HG03066 (cell line): Measurements from ENCODE around the gene TBC1D1.
"Not testable (repeated sequence)": the region's sequence is repeated elsewhere in the genome, so short reads cannot be mapped to it uniquely, and the experiment has no call there.

Source experiments
- ATAC-seq: cut with Tn5 transposase; IDR thresholded peaks from one replicate; pipeline ENCODE4 v1.9.1; 2021; ENCODE audit warnings: low read depth; ENCODE audit not compliant: unreplicated experiment

Gene TBC1D1

DNA sequence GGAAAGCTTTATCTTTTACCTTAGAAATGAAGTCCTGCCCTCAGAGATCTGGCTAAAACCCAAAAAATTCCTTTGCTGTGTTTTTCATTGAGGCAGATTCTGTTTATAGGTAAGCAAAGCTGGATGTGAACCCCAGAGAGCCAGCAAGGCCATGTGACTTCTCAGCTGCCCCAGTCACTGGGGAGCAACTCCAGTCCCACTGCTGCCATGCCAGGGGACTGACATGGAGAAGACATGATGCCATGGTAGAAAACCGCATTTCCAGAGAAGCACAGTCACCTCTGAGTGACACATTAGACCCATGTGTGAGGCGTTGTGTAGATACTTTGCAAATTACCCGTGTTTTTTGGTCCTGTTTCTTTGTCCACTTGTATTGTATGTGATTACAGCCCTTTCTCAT, 114.8 kb downstream of the TBC1D1 start:
- ATAC-seq: no peak

DNA sequence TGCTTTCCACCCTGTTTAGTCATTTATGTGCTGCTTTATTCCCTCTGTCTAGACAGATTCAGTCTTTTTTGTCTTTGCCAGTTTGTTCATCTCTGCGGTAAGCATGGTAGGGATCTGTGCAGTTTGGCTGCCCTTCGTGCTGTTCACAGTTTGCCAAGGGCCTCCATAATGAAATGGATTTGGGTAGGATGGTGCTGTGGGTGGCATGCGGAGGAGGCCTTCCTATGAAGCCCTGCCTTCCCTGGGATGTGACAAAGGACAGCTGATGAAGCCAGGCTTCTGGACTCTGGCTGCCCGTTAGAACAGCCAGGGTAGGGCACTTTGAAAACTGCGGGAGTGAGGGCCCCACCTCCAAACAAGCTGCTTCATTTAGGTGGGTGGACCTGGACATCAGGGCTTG, 116.8 kb downstream of the TBC1D1 start:
- ATAC-seq: no peak

DNA sequence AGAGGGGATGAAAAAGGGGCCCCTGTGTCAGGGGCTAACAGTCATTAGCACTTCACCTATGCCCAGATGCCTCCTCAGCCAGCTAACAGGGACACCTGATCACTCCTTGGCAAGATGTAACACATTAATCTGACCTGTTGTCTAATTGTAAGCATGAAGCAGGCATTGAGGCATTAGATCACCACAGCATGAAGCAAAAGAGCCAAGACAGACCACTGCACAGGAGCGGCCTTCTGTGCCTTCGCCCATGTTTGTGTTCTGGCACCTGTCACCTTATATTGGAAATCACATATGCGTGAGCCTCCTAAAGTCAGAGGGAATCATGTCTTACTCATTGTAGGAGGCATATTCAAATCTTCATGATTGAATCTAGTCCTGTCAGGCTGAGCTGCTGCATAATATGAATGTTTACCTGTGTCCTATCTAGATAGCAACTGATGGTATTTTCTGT, 117.7 kb downstream of the TBC1D1 start:
- no peak for ATAC-seq

DNA sequence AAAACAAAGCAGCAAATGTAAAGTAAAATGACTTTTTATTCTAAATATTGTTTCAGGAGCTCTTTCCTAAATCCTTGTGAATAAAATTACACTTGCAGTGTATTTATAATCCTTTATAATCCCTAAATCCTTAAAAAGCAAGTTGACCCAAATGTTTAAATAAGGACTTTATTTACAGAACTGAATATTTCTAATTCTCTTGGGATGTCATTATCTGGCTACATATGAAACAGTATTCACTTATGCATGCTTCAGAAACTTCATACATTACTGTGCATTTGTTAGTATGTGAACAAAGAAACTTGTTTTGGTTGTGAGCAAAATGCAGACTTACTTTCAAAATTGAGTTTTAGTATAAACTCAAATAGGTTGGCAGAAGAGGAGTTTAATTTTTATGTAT, 118.5 kb downstream of the TBC1D1 start:
- no peak for ATAC-seq

DNA sequence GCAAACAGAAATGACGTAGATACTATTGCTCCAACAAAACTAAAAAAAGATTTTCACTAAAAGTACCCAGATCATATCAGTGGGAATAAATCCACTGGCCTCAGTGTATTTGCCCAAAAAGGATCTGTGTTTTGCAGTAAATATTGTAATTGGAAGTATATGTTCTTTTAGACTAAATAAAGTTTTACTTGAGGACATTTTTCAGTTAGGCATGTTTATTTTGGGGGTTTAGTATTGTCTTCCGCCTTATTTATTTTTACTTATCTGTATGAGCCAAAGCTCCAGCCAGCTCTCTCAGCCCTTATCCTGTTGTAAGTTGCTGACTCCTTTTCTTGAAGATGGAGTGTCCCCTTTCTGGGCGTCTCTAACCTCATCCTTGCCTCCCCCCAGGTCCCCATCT, 119.1 kb downstream of the TBC1D1 start:
- no peak for ATAC-seq

DNA sequence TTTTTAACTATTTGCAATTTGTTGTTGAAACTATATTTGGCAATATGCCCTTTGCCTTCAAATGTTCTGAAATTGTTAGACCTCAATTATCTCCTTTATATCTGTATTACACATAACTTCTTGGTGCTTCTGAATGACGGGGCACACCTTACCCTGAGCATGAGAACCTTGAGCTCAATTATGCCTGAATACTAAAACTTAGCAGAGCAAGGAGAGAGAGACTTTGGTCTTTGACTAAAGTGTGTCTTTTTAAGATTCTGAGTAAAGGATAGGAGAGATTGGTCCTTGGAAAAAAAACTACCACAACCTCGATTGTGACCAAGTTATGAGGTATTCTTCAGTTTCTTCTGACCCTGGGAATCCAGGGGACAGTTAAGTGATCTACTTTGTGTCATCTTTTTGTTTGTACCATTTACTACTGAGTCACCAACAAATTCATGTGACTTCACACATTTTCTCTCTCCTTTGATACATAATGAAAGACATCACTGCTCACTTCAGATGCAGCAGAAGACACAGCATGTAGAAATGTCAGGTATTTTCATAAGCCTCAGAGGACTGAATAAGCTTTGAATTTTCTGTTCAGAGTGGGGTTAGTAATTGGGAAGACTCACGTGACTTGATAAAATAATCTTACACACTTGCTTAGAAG, 120.8 kb downstream of the TBC1D1 start:
- ATAC-seq: no peak

DNA sequence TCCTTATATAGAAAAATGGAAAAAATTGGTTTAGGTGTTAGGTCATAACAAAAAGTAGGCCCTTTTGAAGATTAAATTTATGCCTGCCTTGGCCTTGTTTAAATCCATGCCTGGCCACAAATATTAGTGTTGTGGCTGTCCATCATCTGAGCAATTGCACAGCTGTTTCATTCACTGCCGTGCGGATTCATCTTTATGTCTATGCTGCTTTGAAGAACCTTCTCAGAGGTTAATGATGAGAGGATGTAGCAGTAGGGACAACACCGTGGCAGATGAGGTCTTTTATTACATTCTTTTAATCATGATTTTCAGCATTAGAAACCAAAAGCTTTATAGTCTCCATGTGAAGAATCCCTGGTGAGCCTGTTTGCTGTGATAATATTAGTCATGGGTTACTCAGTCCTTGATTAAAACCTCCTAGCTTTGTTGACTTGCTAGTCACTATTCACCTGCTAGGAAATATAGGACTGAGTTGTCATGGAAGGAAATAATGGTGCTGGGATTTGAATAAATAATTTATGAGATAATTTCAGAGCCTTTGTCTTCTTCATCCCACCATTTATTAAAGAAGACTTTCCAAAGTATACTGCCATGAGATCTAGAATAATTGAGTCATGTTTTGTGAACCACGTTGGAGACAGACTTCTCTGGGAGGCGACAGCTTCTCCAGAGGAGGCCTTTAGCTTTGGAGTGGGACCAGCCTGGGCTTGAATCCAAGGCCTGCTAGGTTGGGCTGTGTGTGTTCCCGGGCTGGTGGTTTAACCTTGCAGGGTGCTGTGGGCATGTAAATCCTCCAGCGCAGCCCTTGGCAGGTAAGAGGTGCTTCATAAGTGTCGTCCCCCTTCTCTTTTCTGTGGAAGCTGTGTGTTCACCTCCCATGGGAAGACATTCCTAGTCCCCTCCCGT, 122.8 kb downstream of the TBC1D1 start:
- ATAC-seq: no peak

DNA sequence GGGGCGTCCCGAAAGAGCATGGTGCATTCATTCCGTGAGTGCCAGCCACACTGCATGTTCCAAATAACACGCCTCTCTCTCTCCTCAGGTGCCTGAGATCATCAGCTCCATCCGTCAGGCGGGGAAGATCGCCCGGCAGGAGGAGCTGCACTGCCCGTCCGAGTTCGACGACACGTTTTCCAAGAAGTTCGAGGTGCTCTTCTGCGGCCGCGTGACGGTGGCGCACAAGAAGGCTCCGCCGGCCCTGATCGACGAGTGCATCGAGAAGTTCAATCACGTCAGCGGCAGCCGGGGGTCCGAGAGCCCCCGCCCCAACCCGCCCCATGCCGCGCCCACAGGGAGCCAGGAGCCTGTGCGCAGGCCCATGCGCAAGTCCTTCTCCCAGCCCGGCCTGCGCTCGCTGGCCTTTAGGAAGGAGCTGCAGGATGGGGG, 123.6 kb downstream of the TBC1D1 start:
- ATAC-seq: no peak

DNA sequence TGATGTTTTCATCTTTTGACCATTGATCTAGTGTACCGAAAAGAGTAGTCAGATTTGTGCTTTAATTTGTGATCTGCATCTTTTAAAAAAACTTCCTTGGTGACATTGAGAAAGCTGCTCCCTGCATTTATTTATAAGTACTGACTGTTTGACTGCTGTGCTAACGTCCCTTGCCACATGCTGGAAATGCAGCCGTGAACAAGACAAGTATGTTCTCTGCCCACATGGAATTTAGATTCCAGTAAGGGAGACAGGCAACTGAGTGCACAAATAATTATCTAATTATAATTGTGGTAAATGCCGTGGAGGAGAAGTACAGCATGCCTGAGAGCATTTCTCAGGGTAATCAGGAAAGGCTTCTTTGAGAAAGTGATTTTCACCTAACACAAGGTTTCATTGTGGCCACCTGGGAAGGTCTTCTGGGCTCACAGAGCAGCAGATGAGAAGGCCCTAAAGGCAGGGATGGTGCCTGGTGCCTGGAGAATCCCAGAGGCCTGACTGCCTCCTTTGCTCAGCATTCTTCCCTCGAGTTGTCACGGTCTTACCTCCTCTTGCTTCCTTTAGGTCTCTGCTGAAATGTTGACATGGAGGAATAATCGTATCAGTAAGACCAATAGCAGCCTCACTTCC, 125.1 kb downstream of the TBC1D1 start:
- no peak for ATAC-seq

DNA sequence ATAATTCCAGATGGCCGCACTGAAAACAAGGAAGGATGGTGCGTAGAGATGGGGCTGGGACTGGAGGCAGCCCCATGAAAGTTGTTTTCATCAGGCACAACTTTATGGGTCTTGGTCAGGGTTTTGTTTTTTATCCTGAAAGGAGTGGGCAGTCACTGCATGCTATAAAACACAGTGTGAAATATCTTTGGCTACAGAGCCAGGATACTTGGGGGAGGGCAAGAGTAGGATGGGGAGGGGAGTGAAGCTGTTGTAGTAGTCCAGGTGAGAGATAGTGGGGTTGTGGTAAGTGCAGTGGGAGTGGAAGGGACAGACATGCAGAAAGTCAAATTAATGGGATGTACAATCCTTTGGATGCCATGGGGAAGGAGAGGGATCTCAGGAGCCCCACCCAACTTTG, 125.8 kb downstream of the TBC1D1 start:
- no peak for ATAC-seq

DNA sequence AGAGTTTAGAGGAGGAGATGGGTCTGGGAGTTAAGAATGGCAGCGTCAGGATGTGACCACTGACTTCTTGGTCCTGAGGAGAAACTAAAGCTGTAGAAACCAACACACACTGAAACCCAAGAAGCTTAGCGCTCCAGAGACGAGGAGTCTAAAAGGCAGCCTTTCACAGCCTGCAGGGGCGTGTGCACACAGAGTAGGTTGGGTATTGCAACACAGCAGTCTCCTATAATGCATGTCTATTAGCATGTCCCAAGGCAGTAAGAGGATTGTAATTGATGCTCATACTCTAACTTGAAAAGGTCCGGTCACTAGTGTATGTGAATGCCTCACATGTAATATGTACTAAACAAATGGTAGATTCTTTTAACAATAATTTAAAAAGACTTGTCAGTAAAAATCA, 126.7 kb downstream of the TBC1D1 start:
- no peak for ATAC-seq

DNA sequence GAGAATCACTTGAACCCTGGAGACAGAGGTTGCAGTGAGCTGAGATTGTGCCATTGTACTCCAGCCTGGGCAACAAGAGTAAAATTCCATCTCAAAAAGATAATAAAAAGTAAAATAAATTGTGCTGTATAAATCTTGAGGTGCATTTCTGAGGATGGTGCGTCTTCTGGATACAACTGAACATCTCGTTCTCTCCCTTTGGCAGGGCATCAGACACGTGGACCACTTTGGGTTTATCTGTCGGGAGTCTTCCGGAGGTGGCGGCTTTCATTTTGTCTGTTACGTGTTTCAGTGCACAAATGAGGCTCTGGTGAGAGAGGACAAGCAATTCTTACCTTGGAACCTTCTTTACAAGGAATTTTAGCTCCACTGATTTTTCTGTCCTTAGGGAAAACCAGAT, 129.5 kb downstream of the TBC1D1 start:
- no peak for ATAC-seq

DNA sequence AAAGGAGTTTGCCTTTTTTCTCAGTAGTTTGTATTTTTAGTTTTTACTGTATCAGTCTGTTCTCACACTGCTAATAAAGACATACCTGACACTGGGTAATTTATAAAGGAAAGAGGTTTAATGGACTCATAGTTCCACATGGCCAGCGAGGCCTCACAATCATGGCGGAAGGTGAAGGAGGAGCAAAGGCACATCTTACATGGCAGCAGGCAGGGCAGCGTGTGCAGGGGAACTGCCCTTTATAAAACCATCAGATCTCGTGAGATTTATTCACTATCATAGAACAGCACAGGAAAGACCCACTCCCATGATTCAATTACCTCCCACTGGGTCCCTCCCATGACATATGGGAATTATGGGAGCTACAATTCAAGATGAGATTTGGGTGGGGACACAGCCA, 130.1 kb downstream of the TBC1D1 start:
- ATAC-seq: not testable (repeated sequence)

DNA sequence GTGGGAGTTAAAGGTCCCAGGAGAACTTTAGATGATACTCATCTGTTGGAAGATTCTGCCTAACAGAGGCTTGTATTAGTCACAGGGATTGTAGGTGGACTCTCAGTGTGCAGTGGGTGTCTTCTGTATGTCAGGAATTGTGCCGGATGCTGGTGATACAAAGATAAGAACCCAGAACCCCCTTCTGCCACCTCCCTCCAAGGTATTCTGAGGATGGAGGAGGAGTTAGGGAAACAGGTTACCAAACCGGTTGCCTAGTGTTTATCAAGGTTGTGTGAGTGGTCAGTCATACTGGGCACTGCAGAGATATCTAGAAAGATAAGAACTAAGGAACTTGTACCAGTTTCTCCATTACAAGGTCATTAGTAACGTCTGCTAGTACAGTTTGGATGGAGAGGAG, 130.9 kb downstream of the TBC1D1 start:
- no peak for ATAC-seq

DNA sequence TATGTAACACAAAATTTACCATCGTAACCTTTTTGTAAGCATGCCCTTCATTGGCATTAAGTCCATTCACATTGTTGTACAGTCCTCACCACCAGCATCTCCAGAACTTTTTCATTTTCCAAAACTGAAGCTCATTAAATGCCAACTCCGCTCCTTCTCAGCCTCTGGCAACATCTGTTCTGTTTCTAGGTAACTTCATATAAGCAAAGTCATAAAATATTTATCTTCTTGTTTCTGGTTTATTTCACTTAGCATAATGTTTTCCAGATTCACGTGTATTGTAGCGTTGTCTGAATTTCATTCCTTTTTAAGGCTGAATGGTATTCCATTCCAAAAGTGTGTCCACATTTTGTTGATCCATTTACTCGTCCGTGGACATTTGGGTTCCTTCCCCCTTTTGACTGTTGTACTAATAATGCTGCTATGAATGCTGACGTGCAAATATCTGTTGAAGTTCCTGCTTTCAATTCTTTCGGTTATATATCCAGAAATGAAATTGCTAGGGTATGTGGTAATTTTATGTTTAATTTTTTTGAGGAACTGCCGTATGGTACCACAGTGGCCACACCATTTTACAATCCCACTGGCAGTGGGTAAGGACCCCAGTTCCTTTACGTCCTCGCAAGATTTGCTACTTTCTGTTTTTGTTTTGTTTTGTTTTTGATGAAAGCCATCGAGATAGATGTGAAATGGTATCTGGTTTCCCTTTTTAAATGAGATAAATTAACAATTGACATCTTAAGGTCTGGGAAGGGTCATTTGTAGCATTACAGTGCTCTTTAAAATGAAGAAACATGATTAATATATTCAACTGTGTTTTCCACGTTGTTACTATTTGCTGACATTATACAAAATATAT, 132.7 kb downstream of the TBC1D1 start:
- ATAC-seq: no peak

DNA sequence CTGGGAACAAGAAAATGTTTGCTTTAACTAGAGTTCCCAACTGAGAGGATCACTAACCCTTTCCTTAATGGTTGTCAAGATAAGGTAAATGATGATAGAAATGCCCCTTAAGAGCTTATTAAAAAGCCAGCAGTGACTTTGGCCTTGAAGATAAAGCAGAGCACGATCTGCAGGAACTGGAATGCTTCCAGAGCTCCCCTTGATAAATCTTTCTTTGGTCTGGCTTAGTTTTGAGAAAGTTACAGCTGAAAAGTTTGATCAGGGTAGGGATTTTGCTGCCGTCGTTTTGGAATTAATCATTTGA, 133.3 kb downstream of the TBC1D1 start:
- no peak for ATAC-seq

DNA sequence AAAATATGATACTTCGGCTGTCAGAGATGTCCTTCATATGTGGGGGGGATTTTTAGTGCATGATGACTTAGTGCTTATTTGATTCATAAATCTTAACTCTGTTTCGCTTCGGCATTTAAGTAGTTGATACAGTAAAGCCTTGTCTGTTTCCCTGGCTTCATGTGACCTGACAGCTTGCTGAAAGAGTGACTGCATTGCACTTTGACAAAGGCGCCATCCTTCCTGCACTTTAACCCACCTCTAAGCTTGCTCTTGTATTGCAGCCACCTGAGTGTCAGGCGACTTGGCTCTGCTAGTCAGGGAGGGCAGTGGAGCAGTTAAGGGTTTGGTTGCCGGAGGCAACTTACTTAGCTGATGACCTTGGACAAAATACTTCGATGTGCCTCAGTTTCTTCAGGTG, 134.8 kb downstream of the TBC1D1 start:
- ATAC-seq: no peak

DNA sequence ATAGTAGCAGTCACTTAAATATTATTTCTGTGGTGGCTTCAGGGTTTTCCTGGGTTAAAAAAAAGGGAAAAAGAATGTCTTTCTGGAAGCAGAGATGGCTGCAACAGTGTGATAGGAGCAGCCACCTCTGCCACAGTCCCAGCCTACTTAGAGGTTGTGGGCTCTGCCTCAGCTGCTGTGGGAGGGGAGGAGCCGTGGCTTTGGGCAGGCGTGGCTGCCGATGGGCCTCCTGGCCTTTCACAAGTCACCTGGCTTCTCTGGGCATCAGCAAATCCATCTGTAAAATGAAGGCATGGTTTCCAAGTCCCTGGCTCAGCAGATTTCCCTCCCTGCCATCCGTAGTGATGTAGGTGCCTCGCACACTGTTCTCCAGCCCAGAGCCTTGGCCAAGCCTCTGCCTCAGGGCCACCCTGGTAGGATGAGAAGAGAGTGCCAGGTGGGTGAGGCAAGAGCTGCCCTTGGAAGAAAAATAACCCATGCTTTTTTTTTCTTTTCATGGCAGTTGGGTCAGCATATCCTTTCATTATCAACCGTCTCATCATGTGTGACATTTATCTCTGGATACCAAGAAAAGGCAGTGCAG, 135.4 kb downstream of the TBC1D1 start:
- no peak for ATAC-seq

DNA sequence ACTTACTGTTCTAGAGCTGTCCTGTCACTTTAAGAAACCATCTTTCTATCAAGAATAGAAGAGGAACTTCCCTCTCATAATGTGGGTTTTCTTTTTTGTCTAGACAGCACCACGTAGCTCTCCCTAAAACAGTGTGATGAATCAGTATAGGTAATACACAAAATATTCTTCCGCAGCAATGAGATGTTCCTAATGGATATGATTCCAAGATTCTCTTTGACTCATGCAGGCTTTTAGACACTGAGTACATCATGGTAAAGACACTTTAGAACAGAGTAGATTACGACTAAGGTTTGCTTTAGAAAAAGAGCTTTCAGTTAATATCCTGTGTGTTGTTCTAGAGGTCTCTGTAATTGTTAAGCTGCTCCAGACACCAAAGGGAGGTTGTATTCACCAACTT, 139.1 kb downstream of the TBC1D1 start:
- ATAC-seq: no peak
